GM20431 (cell line): Measurements from ENCODE around the gene NR2E3.

ENCODE experiments used
- in situ Hi-C: fragments of 300-500 bp; cut with MseI, MboI; formaldehyde crosslinking; loops from one replicate; pipeline ENCODE4 v1.15.0; 2020; ENCODE audit warnings: low sequenced_read_pairs; ENCODE audit not compliant: unreplicated experiment

The NR2E3 gene

DNA sequence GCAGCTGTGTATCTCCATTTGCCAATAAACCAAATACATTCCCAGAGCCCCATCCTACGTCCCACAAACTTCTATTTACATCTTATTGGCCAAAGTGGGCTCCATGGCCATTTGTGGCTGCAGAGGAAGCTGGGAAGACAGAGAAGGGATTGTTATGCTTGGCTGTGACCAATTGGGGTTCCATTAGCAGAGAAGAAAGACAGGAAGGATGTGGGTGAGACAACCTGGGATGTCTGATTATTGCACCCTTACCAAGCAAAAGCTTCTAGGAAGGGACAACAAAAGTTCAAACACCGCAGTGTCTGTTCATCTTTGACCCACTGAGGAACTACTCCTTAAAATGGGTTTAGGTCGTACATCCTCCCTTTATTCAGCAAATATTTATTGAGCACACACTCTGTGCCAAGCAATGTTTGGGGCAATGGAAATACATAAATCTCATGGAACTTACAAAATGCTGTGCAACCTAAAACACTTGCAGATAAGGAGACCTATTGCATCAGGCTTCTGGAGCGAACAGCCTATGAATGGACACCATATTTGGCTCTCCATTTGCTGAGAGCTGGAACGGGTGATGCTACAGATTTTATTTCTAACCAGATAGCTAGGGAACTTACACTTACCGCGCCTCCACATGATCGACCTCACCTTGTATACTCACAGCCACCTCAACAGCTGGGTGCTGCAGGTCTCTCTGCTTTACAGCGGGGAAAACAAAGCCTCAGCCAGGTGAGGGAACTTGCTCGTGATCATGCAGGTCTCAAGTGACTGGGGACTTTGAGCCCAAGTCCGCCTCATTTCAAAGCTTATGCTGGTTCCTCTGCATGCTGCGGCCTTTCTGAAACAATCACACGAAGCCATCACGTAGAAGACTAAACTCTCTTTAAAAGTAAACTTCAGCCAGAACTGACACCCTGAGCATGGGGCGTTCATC lies 21.4 kb upstream of the NR2E3 start:
- in situ Hi-C loops = loop anchor here (10.0 kb wide), 1 partner anchor 366 kb away; no protein-coding TSS in a partner anchor

DNA sequence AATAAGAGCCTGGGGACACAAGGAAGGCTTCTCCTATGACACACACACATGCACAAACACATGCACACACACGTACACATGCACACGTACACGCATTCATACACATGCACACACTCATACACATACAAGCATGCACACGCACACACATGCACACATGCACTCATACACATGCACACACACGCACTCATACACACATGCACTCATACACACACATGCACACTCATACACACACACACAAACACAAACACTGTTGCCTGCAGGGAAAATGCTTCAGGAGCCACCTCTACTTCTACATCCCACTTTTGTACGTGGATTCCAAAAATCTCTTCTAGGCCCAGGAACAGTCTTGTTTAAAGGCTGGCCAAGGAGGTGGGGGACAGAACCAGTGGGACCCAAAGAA lies 20.7 kb upstream of the NR2E3 start:
- in situ Hi-C loops = loop anchor here (10.0 kb wide), 1 partner anchor 365 kb away; no protein-coding TSS in a partner anchor

GRCh38 chr15:71790081-71790480 lies 20.3 kb upstream of the NR2E3 start:
- in situ Hi-C loops = no loop called here

- in situ Hi-C loops = no loop called here
Observed at GRCh38 chr15:71791975-71792374, 18.4 kb upstream of the NR2E3 start.

- in situ Hi-C loops = no loop called here
Observed at GRCh38 chr15:71792521-71792920, 17.8 kb upstream of the NR2E3 start.

- in situ Hi-C loops = no loop called here
Observed at GRCh38 chr15:71798641-71799040, 11.7 kb upstream of the NR2E3 start.

GRCh38 chr15:71800190-71800589 lies 10.2 kb upstream of the NR2E3 start:
- in situ Hi-C loops = no loop called here

- in situ Hi-C loops = no loop called here
Observed at GRCh38 chr15:71800835-71801745, 9.3 kb upstream of the NR2E3 start.

- in situ Hi-C loops = no loop called here
Observed at GRCh38 chr15:71801935-71802655, 8.3 kb upstream of the NR2E3 start.

- in situ Hi-C loops = no loop called here
Observed at GRCh38 chr15:71802770-71803169, 7.6 kb upstream of the NR2E3 start.

- in situ Hi-C loops = no loop called here
Observed at GRCh38 chr15:71804226-71804625, 6.1 kb upstream of the NR2E3 start.

GRCh38 chr15:71804695-71805470 lies 5.5 kb upstream of the NR2E3 start:
- in situ Hi-C loops = no loop called here

DNA sequence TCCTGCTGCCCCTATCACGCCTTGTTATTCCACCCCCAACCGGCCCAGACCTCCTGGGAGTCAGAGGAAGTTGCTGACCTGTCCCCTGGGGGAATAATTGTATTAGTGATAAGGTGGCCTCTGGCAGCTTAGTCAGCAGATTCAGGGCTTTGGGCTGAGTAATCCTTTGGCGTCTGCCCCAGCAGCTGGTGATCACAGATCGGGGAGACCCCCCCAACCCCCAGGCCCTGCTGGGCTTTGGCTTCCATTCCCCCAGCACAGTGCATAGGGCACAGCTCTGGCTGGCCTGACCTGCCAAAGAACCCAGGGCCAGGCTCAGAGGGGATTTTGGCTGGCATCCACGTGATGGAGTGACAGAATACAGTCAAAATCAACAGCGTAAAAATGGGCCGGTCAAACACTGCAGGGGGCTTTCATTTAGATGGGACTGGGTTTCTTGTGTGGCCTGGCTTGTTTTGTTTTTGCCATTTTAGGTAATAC lies 3.9 kb upstream of the NR2E3 start:
- in situ Hi-C loops = no loop called here

DNA sequence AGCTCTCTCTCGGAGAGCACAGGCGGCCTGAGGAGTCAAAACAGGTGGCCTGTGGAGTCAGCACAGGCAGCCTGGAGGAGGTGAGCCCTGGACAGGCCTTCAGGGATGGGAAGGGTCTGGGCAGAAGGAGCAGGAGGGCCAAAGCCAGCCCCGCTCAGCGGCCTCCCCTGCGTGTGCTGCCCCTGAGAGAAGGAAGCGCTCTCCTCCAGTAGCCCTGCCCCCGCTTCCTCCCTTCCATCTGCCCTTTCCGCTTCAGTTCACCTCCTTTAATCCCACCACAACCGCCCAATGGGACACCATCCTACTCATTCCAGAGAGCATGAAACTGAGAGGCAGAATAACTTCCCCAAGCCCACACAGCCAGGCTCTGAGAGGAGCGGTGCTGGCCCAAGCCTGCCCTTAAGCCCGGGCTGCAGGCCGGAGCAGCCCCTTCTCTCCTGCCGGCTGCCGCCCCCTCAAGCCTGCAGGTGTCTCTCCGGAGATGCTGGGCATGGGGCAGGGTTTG lies 3.2 kb upstream of the NR2E3 start:
- in situ Hi-C loops = no loop called here

- in situ Hi-C loops = no loop called here
Observed at GRCh38 chr15:71807691-71808091, 2.7 kb upstream of the NR2E3 start.

GRCh38 chr15:71808311-71809020 lies 1.9 kb upstream of the NR2E3 start:
- in situ Hi-C loops = no loop called here

DNA sequence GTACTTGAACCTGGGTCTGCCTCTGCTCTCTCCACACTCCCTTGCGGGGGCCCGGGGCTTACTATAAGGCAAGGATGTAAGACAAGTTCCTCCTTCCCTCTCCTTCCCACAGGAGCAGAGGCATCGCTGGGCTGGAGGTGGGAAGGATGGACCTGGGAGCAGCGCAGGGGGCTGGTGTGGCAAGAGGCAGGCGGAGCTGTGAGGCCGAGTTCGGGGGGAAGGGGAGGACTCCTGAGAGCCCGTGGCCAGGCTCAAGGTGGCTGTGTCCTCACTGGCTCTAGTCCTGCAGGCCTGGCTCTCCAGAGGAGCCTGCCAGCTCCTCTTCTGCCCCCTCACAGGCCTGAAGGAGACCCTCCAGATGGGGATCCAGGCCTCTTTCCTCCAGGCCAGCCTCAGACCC lies 1.0 kb upstream of the NR2E3 start:
- in situ Hi-C loops = no loop called here

DNA sequence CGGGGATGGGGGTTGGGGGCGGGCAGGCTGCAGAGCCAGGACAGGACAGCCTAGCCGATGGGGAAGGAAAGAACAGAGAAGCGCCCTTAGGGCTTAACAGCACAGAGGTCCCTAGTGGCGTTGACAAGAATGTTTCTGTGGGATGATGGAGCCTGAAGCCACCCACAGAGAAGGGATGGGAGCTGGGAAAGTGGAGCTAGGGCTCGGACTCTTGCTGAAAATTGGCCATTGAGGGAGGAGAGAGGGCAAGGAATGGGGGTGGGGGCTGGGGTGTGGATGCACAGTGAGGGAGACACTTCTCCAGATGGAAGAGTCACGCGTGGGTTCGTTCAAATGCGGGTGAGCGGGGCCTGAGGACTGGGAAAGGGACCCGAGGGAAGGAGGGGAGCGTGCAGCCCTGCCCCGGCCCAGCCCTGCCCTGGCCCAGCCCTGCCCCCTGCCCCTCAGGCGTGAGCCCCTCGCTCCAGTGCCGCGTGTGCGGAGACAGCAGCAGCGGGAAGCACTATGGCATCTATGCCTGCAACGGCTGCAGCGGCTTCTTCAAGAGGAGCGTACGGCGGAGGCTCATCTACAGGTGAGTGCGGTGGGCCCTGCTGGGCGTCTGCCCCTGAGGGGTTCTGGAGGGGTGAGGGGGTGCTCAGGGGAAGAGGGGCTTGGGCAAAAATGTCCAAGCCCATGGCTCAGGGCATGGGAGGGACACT lies 832 bp downstream of the NR2E3 start:
- in situ Hi-C loops = no loop called here
